Measurements from ENCODE around the gene PTTG2. TPM values are rescaled to one million over a fixed set of nuclear protein-coding genes. Genes with fewer than 3 reads are reported as not detected.

PTTG2 gene
- total and polyA plus RNA-seq, 2 experiments from 2014 or later = 1.1 TPM; not detected in 1

DNA sequence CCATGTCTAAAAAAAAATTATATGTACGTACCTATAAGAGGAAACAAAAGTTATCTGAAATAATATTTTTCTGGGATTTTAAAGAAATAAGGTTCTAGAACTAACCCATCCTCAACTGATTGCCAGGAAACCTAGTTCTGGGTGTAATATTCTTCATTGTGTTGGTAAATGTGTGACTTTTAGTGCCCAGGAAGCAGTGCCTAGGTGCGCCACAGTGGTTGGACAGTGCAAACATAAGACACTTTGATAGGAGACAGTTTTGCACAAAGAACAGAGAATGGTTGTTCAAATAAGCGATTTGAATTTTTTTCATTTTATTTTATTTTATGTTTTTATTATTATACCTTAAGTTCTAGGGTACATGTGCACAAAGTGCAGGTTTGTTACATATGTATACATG, 22.0 kb upstream of the PTTG2 start:
- Histone ChIP-seq H3K27me3 (ENCODE audit: insufficient read depth) (no peaks in the 10 kb centered on the region), H3K4me2 (no peak overlapping the region), H3K79me2 (replicated peaks; ENCODE audit: insufficient read depth) (no peaks in the 10 kb centered on the region), H3K27ac (ENCODE audit: low read depth) (no peak overlapping the region), H2AFZ (no peak overlapping the region), H3K36me3 (ENCODE audit: insufficient read depth) (no peaks in the 10 kb centered on the region), H3F3A (replicated peaks; ENCODE audit: low read depth) (no peaks in the 10 kb centered on the region), H3K4me1 (ENCODE audit: insufficient read depth) (no peaks in the 10 kb centered on the region), H3K4me3 (no peak overlapping the region), H4K20me1 (replicated peaks; ENCODE audit: insufficient read depth) (no peaks in the 10 kb centered on the region), H3K9me2 (ENCODE audit: insufficient read depth) (no peaks in the 10 kb centered on the region)
- Mint-ChIP-seq H3K27me3 (ENCODE audit: insufficient read depth, low read depth, poor library complexity) (no peaks in the 10 kb centered on the region), H3K4me1 (peaks cover 2% of the 10 kb centered on the region; the same call in 1 of the 3 replicates), H3K27ac (no peak overlapping the region), H3K4me3 (no peak overlapping the region), H3K9me3 (peaks cover 3% of the 10 kb centered on the region; the same call in 2 of the 3 replicates), H3K36me3 (ENCODE audit: low read depth) (peaks cover 5% of the 10 kb centered on the region; the same call in 1 of the 3 replicates)
- TF ChIP-seq EZH2 (IDR thresholded peaks at IDR 0.05; ENCODE audit: low read depth, unreplicated experiment) = no peak
- TF ChIP-seq JUNB (IDR thresholded peaks at IDR 0.05; ENCODE audit: unreplicated experiment) = no peak
- TF ChIP-seq, protein P1, sequence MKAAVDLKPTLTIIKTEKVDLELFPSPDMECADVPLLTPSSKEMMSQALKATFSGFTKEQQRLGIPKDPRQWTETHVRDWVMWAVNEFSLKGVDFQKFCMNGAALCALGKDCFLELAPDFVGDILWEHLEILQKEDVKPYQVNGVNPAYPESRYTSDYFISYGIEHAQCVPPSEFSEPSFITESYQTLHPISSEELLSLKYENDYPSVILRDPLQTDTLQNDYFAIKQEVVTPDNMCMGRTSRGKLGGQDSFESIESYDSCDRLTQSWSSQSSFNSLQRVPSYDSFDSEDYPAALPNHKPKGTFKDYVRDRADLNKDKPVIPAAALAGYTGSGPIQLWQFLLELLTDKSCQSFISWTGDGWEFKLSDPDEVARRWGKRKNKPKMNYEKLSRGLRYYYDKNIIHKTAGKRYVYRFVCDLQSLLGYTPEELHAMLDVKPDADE (IDR thresholded peaks at IDR 0.05) = no peak
- no peak for TF ChIP-seq EZH2phosphoT487 (IDR thresholded peaks at IDR 0.05; ENCODE audit: unreplicated experiment)
- TF ChIP-seq STAT1 (IDR thresholded peaks at IDR 0.05; ENCODE audit: unreplicated experiment) = no peak
- TF ChIP-seq ZNF331 (CRISPR knock-in tag; IDR thresholded peaks at IDR 0.05; ENCODE audit: low read depth) = no peak
- TF ChIP-seq, protein P2, sequence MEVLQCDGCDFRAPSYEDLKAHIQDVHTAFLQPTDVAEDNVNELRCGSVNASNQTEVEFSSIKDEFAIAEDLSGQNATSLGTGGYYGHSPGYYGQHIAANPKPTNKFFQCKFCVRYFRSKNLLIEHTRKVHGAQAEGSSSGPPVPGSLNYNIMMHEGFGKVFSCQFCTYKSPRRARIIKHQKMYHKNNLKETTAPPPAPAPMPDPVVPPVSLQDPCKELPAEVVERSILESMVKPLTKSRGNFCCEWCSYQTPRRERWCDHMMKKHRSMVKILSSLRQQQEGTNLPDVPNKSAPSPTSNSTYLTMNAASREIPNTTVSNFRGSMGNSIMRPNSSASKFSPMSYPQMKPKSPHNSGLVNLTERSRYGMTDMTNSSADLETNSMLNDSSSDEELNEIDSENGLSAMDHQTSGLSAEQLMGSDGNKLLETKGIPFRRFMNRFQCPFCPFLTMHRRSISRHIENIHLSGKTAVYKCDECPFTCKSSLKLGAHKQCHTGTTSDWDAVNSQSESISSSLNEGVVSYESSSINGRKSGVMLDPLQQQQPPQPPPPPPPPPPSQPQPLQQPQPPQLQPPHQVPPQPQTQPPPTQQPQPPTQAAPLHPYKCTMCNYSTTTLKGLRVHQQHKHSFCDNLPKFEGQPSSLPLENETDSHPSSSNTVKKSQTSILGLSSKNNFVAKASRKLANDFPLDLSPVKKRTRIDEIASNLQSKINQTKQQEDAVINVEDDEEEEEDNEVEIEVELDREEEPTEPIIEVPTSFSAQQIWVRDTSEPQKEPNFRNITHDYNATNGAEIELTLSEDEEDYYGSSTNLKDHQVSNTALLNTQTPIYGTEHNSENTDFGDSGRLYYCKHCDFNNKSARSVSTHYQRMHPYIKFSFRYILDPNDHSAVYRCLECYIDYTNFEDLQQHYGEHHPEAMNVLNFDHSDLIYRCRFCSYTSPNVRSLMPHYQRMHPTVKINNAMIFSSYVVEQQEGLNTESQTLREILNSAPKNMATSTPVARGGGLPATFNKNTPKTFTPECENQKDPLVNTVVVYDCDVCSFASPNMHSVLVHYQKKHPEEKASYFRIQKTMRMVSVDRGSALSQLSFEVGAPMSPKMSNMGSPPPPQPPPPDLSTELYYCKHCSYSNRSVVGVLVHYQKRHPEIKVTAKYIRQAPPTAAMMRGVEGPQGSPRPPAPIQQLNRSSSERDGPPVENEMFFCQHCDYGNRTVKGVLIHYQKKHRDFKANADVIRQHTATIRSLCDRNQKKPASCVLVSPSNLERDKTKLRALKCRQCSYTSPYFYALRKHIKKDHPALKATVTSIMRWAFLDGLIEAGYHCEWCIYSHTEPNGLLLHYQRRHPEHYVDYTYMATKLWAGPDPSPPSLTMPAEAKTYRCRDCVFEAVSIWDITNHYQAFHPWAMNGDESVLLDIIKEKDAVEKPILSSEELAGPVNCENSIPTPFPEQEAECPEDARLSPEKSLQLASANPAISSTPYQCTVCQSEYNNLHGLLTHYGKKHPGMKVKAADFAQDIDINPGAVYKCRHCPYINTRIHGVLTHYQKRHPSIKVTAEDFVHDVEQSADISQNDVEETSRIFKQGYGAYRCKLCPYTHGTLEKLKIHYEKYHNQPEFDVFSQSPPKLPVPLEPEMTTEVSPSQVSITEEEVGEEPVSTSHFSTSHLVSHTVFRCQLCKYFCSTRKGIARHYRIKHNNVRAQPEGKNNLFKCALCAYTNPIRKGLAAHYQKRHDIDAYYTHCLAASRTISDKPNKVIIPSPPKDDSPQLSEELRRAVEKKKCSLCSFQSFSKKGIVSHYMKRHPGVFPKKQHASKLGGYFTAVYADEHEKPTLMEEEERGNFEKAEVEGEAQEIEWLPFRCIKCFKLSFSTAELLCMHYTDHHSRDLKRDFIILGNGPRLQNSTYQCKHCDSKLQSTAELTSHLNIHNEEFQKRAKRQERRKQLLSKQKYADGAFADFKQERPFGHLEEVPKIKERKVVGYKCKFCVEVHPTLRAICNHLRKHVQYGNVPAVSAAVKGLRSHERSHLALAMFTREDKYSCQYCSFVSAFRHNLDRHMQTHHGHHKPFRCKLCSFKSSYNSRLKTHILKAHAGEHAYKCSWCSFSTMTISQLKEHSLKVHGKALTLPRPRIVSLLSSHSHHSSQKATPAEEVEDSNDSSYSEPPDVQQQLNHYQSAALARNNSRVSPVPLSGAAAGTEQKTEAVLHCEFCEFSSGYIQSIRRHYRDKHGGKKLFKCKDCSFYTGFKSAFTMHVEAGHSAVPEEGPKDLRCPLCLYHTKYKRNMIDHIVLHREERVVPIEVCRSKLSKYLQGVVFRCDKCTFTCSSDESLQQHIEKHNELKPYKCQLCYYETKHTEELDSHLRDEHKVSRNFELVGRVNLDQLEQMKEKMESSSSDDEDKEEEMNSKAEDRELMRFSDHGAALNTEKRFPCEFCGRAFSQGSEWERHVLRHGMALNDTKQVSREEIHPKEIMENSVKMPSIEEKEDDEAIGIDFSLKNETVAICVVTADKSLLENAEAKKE (CRISPR knock-in tag; IDR thresholded peaks at IDR 0.05) = no peak
- TF ChIP-seq, protein P3, sequence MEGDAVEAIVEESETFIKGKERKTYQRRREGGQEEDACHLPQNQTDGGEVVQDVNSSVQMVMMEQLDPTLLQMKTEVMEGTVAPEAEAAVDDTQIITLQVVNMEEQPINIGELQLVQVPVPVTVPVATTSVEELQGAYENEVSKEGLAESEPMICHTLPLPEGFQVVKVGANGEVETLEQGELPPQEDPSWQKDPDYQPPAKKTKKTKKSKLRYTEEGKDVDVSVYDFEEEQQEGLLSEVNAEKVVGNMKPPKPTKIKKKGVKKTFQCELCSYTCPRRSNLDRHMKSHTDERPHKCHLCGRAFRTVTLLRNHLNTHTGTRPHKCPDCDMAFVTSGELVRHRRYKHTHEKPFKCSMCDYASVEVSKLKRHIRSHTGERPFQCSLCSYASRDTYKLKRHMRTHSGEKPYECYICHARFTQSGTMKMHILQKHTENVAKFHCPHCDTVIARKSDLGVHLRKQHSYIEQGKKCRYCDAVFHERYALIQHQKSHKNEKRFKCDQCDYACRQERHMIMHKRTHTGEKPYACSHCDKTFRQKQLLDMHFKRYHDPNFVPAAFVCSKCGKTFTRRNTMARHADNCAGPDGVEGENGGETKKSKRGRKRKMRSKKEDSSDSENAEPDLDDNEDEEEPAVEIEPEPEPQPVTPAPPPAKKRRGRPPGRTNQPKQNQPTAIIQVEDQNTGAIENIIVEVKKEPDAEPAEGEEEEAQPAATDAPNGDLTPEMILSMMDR (conservative IDR thresholded peaks at IDR 0.05; ENCODE audit: low read depth in 2 of 2) = no peak
- no peak for TF ChIP-seq ZNF114 (CRISPR knock-in tag; IDR thresholded peaks at IDR 0.05)
- TF ChIP-seq, protein P4, sequence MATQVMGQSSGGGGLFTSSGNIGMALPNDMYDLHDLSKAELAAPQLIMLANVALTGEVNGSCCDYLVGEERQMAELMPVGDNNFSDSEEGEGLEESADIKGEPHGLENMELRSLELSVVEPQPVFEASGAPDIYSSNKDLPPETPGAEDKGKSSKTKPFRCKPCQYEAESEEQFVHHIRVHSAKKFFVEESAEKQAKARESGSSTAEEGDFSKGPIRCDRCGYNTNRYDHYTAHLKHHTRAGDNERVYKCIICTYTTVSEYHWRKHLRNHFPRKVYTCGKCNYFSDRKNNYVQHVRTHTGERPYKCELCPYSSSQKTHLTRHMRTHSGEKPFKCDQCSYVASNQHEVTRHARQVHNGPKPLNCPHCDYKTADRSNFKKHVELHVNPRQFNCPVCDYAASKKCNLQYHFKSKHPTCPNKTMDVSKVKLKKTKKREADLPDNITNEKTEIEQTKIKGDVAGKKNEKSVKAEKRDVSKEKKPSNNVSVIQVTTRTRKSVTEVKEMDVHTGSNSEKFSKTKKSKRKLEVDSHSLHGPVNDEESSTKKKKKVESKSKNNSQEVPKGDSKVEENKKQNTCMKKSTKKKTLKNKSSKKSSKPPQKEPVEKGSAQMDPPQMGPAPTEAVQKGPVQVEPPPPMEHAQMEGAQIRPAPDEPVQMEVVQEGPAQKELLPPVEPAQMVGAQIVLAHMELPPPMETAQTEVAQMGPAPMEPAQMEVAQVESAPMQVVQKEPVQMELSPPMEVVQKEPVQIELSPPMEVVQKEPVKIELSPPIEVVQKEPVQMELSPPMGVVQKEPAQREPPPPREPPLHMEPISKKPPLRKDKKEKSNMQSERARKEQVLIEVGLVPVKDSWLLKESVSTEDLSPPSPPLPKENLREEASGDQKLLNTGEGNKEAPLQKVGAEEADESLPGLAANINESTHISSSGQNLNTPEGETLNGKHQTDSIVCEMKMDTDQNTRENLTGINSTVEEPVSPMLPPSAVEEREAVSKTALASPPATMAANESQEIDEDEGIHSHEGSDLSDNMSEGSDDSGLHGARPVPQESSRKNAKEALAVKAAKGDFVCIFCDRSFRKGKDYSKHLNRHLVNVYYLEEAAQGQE (IDR thresholded peaks at IDR 0.05; ENCODE audit: unreplicated experiment) = no peak
- TF ChIP-seq NANOG (IDR thresholded peaks at IDR 0.05; ENCODE audit: borderline replicate concordance) = no peak
- no peak for TF ChIP-seq CREB1 (CRISPR knock-in tag; IDR thresholded peaks at IDR 0.05; ENCODE audit: low read depth)
- no peak for TF ChIP-seq POLR2AphosphoS5 (IDR thresholded peaks at IDR 0.05; ENCODE audit: low read depth)
- no peak for DNase-seq (ENCODE audit: low spot score)
- no peak for ATAC-seq
